BLaER1 treated with 17β-estradiol and CSF1 and Interleukin-3, amounts not matched to agents 10 nM and 100 nM (cell line): ENCODE results near the gene MT1H.

Experiments used
- H3K27ac ChIP-seq, 11 experiments: shearing (Covaris generic); formaldehyde crosslinking; 2 replicates each; pipeline ENCODE4 v1.8.1; 2022
- H3K27me3 ChIP-seq, 11 experiments: shearing (Covaris generic); formaldehyde crosslinking; 2 replicates each; pipeline ENCODE4 v1.8.1; 2022
- H3K36me3 ChIP-seq, 11 experiments: shearing (Covaris generic); formaldehyde crosslinking; 2 replicates each; pipeline ENCODE4 v1.8.1; 2022
- H3K4me1 ChIP-seq, 10 experiments: shearing (Covaris generic); formaldehyde crosslinking; 2 replicates each; pipeline ENCODE4 v1.8.1; 2022
- H3K4me2 ChIP-seq, 11 experiments: shearing (Covaris generic); formaldehyde crosslinking; 2 replicates each; pipeline ENCODE4 v1.8.1; 2022
- H3K4me3 ChIP-seq, 10 experiments: shearing (Covaris generic); formaldehyde crosslinking; 2 replicates each; pipeline ENCODE4 v1.8.1; 2022
- H3K9ac ChIP-seq, 11 experiments: shearing (Covaris generic); formaldehyde crosslinking; 2 replicates each; pipeline ENCODE4 v1.8.1; 2022
- H3K9me3 ChIP-seq, 11 experiments: shearing (Covaris generic); formaldehyde crosslinking; replicated peaks in 1 of 11; 2 replicates each; pipeline ENCODE4 v1.8.1; 2022
- H4K20me1 ChIP-seq, 11 experiments: shearing (Covaris generic); formaldehyde crosslinking; 2 replicates each; pipeline ENCODE4 v1.8.1; 2022
- Cebpa-rat ChIP-seq, 11 experiments: shearing (Covaris generic); IDR thresholded peaks; 2 replicates each; pipeline ENCODE4 v1.8.1; 2022

Gene MT1H

GRCh38 chr16:56633535-56633934 lies 36.1 kb upstream of the MT1H start:
- Histone ChIP-seq H3K4me2 (no peak overlapping the region), H3K27ac (no peak overlapping the region), H3K36me3 (no peaks in the 10 kb centered on the region), H3K27me3 (peaks cover 100% of the 10 kb centered on the region in 11 experiments), H3K9me3 (peaks cover 4 to 23% (median 13%) of the 10 kb centered on the region in 11 experiments; a peak in 18 of 22 replicates), H3K9ac (no peak overlapping the region), H3K4me1 (peaks cover 0 to 14% (median 4%) of the 10 kb centered on the region in 10 experiments; a peak in 5 of 20 replicates), H4K20me1 (peaks cover 0 to 69% (median 48%) of the 10 kb centered on the region in 11 experiments; a peak in 15 of 22 replicates), H3K4me3 (no peak overlapping the region)
- TF ChIP-seq Cebpa-rat (IDR thresholded peaks at IDR 0.05), result no peak

DNA sequence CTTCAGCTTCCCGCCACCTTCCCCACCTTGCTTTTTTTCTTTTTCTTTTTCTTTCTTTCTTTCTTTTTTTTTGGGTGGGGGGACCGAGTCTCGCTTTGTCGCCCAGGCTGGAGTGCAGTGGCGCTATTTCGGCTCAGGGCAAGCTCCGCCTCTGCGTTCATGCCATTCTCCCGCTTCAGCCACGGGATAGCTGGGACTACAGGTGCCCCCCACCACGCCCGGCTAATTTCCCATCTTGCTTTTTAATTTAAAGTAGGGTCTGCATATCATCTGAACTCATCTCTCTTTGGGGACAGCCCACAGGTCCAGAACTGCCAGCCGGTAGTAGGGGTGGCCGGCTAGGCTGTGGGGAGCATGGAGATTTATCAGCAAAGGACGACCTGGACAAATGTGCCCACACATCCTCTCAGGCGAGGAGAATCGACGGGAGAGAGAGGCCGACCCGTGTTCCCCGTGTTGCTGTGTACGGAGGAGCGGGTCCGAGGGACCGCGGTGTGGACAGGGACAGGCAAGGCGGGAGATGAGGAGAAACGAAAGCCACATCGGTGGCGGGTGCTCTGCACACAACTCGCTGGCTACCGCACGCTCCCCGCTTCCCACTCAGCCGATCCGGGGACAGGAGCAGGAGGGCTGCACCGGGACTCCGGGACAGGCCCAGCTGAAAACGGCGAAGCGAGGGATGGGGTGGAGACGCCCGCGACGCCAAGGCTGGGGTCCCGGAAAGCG lies 34.7 kb upstream of the MT1H start:
- Histone ChIP-seq H3K4me1 (peaks cover 0 to 10% (median 4%) of the 10 kb centered on the region in 10 experiments; a peak in 5 of 20 replicates), H3K4me2 (peak overlapping the region in 1 of 11 experiments; percentile 9; a peak in 1 of 22 replicates), H3K4me3 (peak overlapping the region in 1 of 10 experiments; percentile 7; a peak in 2 of 20 replicates), H3K27ac (no peak overlapping the region), H3K36me3 (no peaks in the 10 kb centered on the region), H3K27me3 (peaks cover 100% of the 10 kb centered on the region in 11 experiments), H4K20me1 (peaks cover 0 to 64% (median 41%) of the 10 kb centered on the region in 11 experiments; a peak in 15 of 22 replicates), H3K9ac (no peak overlapping the region), H3K9me3 (peaks cover 5 to 28% (median 17%) of the 10 kb centered on the region in 11 experiments; a peak in 18 of 22 replicates)
- no peak for TF ChIP-seq Cebpa-rat (IDR thresholded peaks at IDR 0.05)

- Histone ChIP-seq H3K4me3 (peak overlapping the region in 1 of 10 experiments; percentile 7; a peak in 2 of 20 replicates), H3K4me1 (peaks cover 0 to 6% (median 4%) of the 10 kb centered on the region in 10 experiments; a peak in 5 of 20 replicates), H3K9ac (no peak overlapping the region), H4K20me1 (peaks cover 0 to 63% (median 39%) of the 10 kb centered on the region in 11 experiments; a peak in 15 of 22 replicates), H3K36me3 (no peaks in the 10 kb centered on the region), H3K27me3 (peaks cover 100% of the 10 kb centered on the region in 11 experiments), H3K4me2 (no peak overlapping the region), H3K9me3 (peaks cover 5 to 28% (median 17%) of the 10 kb centered on the region in 11 experiments; a peak in 18 of 22 replicates), H3K27ac (no peak overlapping the region)
- no peak for TF ChIP-seq Cebpa-rat (IDR thresholded peaks at IDR 0.05)
Observed at GRCh38 chr16:56635441-56635967, 34.1 kb upstream of the MT1H start.

DNA sequence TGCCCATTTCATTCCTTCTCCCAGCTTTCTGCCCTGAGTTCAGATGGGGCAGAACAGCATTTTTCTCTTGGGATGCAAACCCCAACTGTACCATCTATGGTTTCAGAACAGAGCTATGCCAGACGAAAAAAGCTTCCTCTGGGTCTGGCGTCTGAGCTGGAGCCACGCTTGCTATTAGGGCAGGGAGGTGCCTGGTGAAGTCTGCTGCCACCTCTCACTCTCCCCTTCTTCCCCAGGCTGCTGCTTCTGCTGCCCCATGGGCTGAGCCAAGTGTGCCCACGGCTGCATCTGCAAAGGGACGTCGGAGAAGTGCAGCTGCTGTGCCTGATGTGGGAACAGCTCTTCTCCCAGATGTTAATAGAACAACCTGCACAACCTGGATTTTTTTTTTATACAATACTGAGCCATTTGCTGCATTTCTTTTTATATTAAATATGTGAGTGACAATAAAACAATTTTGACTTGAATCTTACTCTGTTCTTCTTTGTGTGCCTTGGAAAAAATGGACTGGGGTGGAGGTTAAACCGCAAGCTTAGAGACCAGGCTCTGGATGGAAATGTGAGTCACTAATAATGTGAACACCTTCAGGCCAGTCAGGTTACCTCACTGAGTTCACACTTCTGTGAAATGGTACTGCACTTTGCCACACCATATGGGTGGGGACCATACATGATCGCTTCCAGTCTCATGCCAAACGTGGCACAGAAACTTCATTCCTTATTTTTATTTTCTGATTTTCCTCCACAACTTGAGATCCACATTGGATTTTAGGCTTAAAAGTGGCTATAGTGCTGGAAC lies 32.8 kb upstream of the MT1H start:
- Histone ChIP-seq H3K4me3 (no peak overlapping the region), H3K9ac (no peak overlapping the region), H3K27me3 (peaks cover 100% of the 10 kb centered on the region in 11 experiments), H3K36me3 (no peaks in the 10 kb centered on the region), H3K4me1 (peaks cover 0 to 6% (median 4%) of the 10 kb centered on the region in 10 experiments; a peak in 4 of 20 replicates), H4K20me1 (peaks cover 0 to 59% (median 39%) of the 10 kb centered on the region in 11 experiments; a peak in 15 of 22 replicates), H3K9me3 (peaks cover 5 to 28% (median 17%) of the 10 kb centered on the region in 11 experiments; a peak in 18 of 22 replicates), H3K4me2 (no peak overlapping the region), H3K27ac (no peak overlapping the region)
- no peak for TF ChIP-seq Cebpa-rat (IDR thresholded peaks at IDR 0.05)

GRCh38 chr16:56637814-56638750 lies 31.5 kb upstream of the MT1H start, which contains the start of gene MT1A:
Gene MT1A (plus strand): TSS chr16:56638666. CDS start chr16:56638739, 73 bp downstream.
- no peak within 1 kb of the TSS for H3K4me2 ChIP-seq
- H4K20me1 ChIP-seq, result peaks cover 0 to 47% (median 28%) of the 10 kb centered on the region in 11 experiments; a peak in 14 of 22 replicates
- peak within 1 kb of the TSS in 1 of 10 experiments; percentile 11; a peak in 1 of 20 replicates for H3K4me3 ChIP-seq
- peaks cover 100% of the 10 kb centered on the region in 11 experiments for H3K27me3 ChIP-seq
- H3K36me3 ChIP-seq, result no peaks in the 10 kb centered on the region
- H3K27ac ChIP-seq, result no peak within 1 kb of the TSS
- H3K9me3 ChIP-seq, result peaks cover 5 to 28% (median 17%) of the 10 kb centered on the region in 11 experiments; a peak in 18 of 22 replicates
- H3K9ac ChIP-seq, result no peak within 1 kb of the TSS
- H3K4me1 ChIP-seq, result peaks cover 0 to 4% (median 0%) of the 10 kb centered on the region in 10 experiments; a peak in 1 of 20 replicates
- TF ChIP-seq Cebpa-rat (IDR thresholded peaks at IDR 0.05), result no peak

DNA sequence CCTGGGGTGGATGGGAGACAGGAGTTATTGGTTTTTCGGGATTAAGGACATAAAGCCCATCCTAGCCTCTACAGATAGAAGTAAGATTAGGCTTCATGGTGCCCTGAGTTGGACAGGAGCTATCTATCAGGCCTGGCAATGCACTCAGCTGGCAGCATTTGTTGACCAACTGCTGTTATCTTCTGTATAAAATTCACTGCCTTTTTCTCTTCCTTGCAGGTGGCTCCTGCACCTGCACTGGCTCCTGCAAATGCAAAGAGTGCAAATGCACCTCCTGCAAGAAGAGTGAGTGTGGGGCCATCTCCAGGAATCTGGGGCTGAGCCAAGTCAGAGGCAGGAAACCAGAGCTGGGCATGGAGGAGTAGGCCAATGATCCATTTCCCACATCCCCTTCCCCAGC lies 30.6 kb upstream of the MT1H start:
- H3K27me3 ChIP-seq, result peaks cover 100% of the 10 kb centered on the region in 11 experiments

DNA sequence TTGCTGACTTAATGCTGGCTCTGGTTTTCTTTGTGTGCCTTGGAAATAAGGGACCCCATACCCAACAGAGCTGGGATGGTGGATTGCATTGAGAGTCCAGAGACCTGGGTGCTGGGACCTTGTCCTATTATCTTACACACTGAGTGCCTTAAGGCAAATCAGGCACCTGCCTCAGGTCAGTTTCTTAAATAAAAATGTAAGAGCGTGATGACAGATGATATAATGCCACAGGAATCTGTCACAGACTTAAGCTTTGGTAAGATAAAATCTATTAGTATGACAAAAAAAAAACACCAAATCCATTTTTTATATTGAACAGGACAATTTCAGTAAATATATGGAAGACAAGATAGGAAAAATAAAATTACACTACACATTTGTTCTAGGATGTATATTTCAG lies 29.5 kb upstream of the MT1H start:
- no peak overlapping the region for H3K4me3 ChIP-seq
- H3K9me3 ChIP-seq, result peaks cover 5 to 25% (median 17%) of the 10 kb centered on the region in 11 experiments; a peak in 18 of 22 replicates
- peaks cover 0 to 39% (median 18%) of the 10 kb centered on the region in 11 experiments; a peak in 13 of 22 replicates for H4K20me1 ChIP-seq
- H3K4me2 ChIP-seq, result no peak overlapping the region
- H3K9ac ChIP-seq, result no peak overlapping the region
- no peaks in the 10 kb centered on the region for H3K36me3 ChIP-seq
- no peak overlapping the region for H3K27ac ChIP-seq
- H3K4me1 ChIP-seq, result peaks cover 0 to 2% (median 0%) of the 10 kb centered on the region in 10 experiments; a peak in 1 of 20 replicates
- no peak for TF ChIP-seq Cebpa-rat (IDR thresholded peaks at IDR 0.05)
- peaks cover 100% of the 10 kb centered on the region in 11 experiments for H3K27me3 ChIP-seq

More for the DNA sequence above, 30.6 kb upstream of the MT1H start:
- Histone ChIP-seq H3K4me1 (peaks cover 0 to 4% (median 0%) of the 10 kb centered on the region in 10 experiments; a peak in 1 of 20 replicates), H3K36me3 (no peaks in the 10 kb centered on the region), H3K9ac (no peak overlapping the region), H3K9me3 (peaks cover 5 to 28% (median 17%) of the 10 kb centered on the region in 11 experiments; a peak in 18 of 22 replicates), H3K4me3 (no peak overlapping the region), H4K20me1 (peaks cover 0 to 46% (median 21%) of the 10 kb centered on the region in 11 experiments; a peak in 13 of 22 replicates), H3K27ac (no peak overlapping the region), H3K4me2 (no peak overlapping the region)
- TF ChIP-seq Cebpa-rat (IDR thresholded peaks at IDR 0.05), result no peak
